ENCODE data around the gene ZDHHC16.

ZDHHC16 gene

DNA sequence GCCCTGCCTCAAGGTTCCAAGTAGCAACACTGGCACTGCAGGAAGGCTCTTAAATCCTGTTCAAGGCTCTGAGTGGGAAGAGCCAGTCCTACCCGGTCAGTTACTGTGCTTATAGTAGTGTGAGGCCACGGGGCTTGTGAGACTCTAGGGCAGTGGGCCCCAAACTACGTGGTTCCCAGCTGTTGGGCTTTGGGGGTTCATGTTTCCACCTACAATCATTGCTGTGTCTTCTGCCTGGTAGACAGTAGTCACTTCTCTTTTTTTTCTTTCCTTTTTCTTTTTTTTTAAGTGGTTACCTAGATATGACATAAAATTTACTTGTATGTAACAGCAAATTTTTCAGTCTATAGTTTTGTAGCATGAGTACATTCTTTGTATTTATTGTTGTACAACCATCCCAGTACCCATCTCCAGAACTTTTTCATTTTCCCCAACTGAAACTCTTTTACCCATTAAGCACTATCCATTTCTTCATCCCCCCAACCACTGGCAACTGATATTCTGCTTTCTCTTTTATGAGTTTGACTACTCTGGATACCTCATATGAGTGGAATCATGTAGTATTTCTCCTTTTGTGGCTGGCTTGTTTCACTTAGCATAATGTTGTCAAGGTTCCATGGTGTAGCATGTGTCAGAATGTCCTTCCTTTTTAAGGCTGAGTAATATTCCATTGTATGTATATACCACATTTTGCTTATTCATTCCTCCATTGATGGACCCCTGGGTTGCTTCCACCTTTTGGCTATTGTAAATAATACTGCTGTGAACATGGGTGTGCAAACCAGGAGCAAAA is 60.4 kb downstream of the ZDHHC16 start:
- in situ Hi-C loops (cut with MboI; ENCODE audit: low pct_unique_long_range_greater_than_20kb, low sequenced_read_pairs, unreplicated experiment) = no loop called here
- DNase-seq (ENCODE audit: low spot score) = no peak
- TF ChIP-seq, protein P1, sequence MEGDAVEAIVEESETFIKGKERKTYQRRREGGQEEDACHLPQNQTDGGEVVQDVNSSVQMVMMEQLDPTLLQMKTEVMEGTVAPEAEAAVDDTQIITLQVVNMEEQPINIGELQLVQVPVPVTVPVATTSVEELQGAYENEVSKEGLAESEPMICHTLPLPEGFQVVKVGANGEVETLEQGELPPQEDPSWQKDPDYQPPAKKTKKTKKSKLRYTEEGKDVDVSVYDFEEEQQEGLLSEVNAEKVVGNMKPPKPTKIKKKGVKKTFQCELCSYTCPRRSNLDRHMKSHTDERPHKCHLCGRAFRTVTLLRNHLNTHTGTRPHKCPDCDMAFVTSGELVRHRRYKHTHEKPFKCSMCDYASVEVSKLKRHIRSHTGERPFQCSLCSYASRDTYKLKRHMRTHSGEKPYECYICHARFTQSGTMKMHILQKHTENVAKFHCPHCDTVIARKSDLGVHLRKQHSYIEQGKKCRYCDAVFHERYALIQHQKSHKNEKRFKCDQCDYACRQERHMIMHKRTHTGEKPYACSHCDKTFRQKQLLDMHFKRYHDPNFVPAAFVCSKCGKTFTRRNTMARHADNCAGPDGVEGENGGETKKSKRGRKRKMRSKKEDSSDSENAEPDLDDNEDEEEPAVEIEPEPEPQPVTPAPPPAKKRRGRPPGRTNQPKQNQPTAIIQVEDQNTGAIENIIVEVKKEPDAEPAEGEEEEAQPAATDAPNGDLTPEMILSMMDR (IDR thresholded peaks at IDR 0.05; ENCODE audit: extremely low read depth, insufficient read depth, missing control alignments) = no peak

Measured in GM13977 (cell line).